Measurements from ENCODE around the gene ANKS1B. TPM values are rescaled to one million over a fixed set of nuclear protein-coding genes. Genes with fewer than 3 reads are reported as not detected.
A peak's percentile ranks its signal among the peaks of the same experiment; 100 is the strongest.

Gene ANKS1B
- polyA plus RNA-seq, 3 donors: 4.2 to 5.4 (median 4.8) TPM

DNA sequence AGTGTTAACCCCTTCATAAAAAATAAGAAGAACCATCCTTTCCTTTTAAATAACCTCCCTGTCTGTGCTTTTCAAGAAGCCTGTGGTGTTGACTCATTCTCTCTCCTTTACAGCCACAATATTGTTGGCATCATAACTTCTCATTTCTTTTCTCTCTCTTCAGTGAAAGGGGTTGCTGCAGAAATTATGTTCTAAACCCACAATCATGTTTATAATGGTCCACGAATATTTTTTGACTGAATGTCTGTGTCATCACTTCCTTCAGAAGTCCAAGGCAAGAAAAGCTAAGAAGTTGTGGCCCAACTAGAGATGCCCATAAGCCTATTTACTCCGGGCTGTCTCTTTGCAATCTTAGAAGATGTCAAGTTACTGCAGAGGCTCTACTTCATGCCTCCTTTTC lies 851.3 kb downstream of the ANKS1B start:
- no peak for DNase-seq

DNA sequence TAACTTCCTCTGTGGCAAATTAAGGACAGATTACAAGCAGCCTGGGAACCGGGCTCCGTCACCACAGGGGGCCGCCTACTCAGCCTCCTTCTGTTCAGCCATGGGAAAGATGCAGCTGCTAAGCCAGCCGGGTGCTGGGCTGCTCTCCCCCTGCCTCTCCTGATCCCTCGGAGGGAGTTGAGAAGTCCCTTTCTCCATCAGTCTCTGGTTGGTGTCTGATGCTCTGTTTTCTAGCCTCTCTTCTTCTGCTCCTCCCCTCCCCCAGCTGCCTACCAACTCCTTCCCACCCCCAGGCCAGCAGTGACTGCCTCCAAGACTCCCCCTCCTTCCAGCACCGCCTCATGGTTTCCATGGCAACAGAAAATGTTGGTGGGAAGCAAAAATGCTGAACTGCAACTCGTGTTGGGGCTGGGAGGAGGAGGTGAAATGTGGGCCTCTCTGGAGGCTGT lies 853.0 kb downstream of the ANKS1B start:
- no peak for DNase-seq

GRCh38 chr12:99130808-99131553 lies 853.8 kb downstream of the ANKS1B start:
- DNase-seq: no peak

- DNase-seq: no peak
Observed at GRCh38 chr12:99128246-99128802, 856.4 kb downstream of the ANKS1B start.

DNA sequence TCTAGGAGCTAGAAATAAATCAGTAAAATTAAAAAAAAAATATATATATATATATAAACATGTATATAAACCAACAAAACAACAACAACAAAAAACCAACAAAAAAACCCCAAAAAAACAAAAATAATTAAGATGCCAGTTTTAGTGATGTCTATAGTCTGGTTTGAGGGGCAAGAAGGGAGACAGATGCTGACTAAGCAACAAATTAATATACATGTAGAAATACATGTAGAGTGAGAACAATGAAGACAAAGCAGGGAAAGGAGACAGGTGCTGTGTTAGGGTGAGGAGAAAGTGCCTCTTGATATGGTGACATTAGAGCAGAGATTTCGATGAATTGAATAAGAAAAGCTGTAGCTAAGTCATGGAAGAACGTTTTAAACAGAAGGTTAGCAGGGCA lies 861.8 kb downstream of the ANKS1B start:
- no peak for DNase-seq

- no peak for DNase-seq
Observed at GRCh38 chr12:99122496-99122895, 862.2 kb downstream of the ANKS1B start.

- DNase-seq: no peak
Observed at GRCh38 chr12:99121546-99121945, 863.2 kb downstream of the ANKS1B start.

- DNase-seq: no peak
Observed at GRCh38 chr12:99119943-99120342, 864.8 kb downstream of the ANKS1B start.

DNA sequence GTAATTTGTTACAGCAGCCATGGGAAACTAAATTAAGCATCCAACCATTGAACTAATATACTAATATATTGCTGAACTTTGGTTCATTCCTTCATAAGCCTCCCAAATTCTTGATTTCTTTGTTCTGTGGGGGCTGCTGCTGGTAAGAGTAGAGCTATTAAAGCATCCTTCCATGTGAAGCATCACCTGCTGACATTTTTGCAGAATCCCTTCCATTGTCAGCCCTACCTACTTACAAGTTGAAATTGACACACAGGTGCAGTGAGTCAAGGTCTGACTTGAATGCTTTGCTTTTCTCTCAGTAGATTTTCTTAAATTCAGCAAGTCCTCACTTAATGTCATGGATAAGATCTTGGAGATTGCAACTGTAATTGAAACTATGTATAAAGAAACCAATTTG lies 865.3 kb downstream of the ANKS1B start:
- DNase-seq: no peak

DNA sequence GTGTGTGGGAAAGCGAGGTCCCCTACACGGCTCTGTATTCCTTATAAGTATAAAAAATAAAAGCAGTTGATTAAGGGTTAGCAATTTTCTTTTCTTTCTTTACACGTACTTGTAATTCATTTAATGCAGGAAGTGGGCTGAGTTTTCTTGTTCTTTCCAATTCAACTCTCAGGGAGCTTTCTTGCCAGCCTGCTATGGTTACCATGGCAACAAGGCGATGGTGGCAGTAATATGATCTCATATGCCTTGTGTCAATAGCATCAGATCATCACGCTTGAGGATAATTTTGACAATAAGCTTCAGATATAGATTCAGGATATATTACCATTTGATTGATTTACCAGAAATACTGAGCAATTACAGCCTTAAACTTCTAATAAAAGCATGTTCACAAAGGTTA lies 873.1 kb downstream of the ANKS1B start:
- no peak for DNase-seq

GRCh38 chr12:99110868-99111267 lies 873.9 kb downstream of the ANKS1B start:
- DNase-seq: no peak

DNA sequence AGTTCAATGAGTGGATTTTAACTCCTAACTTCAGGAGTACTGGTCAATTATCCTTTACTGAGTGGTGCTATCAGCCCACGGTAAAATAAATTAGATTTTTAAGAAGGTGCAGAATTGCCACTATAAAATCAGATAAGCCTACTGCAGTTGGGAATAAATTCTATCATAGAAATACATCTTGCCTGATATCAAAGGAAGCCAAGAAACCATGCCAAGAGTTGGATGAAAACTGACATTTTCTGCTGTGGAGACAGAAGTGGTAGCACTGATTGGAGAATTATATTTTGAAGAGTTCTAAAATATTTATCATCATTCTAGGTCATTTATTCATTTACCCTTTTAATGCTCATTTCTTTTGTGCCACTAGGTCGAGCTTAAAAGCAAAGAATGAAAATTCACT lies 874.5 kb downstream of the ANKS1B start:
- no peak for DNase-seq

DNA sequence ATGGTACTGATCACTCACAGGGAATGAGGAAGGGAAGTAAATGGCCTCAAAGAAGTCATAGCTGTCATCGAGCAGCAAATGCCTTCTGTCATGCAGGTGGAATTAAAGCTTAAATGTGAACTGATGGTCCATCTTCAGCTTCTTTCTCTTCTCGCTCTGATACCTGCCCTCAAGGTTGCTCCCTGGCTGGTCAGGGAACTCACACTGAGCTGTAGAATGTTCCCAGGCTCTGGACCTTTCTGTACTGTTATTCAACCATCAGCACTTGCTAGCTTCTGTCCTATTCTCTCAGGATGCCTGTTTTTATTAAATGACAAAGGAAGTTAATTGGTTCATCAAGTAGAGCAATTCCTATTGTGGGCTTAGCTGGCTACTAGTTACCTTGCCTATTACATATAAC lies 875.8 kb downstream of the ANKS1B start:
- no peak for DNase-seq

- DNase-seq: no peak
Observed at GRCh38 chr12:99099786-99100185, 885.0 kb downstream of the ANKS1B start.

GRCh38 chr12:99097171-99097570 lies 887.6 kb downstream of the ANKS1B start:
- DNase-seq: no peak

- no peak for DNase-seq
Observed at GRCh38 chr12:99093166-99093565, 891.6 kb downstream of the ANKS1B start.

- no peak for DNase-seq
Observed at GRCh38 chr12:99092100-99092851, 892.5 kb downstream of the ANKS1B start.

GRCh38 chr12:99087278-99087677 lies 897.5 kb downstream of the ANKS1B start:
- peak; percentile 50 for DNase-seq

DNA sequence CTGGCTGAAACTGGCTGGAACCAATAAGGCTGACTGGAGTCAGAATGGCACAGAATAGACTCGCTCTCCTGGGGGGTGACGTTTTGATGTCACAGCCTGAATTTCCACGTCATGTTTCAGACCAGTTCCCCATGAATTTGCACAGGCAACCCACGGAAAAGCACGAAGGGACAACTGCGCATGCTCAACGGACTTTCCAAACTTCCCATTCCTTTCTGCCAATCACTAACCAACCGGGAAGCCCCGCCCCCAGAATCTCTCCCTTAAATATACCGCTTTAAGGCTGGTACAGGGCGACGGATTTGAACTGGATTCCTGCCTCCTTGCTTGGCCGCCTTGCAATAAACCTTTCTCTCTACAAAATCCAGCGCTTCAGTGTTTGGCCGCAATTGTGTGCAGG lies 904.9 kb downstream of the ANKS1B start:
- no peak for DNase-seq

- no peak for DNase-seq
Observed at GRCh38 chr12:99068993-99069747, 915.6 kb downstream of the ANKS1B start.

- no peak for DNase-seq
Observed at GRCh38 chr12:99067171-99067785, 917.5 kb downstream of the ANKS1B start.

- no peak for DNase-seq
Observed at GRCh38 chr12:99066726-99067125, 918.0 kb downstream of the ANKS1B start.

Data from renal pelvis (tissue), 4 donors.